ENCODE measurements around the gene COPE.
"Not testable (repeated sequence)": the region's sequence is repeated elsewhere in the genome, so short reads cannot be mapped to it uniquely, and the experiment has no call there.

DNA sequence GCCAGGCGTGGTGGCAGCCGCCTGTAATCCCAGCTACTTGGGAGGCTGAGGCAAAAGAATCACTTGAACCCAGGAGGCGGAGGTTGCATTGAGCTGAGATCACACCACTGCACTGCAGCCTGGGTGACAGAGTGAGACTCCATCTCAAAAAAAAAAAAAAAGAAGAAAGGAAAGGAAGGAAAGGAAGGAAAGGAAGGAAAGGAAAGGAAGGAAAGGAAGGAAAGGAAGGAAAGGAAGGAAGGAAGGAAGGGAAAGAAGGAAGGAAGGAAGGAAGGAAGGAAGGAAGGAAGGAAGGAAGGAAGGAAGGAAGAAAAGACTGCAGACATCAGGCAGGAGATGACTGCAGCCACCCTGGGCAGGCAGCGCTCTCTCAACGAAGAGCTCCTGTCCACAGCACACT is 16.7 kb downstream of the COPE start:
- TF ChIP-seq, protein P1, sequence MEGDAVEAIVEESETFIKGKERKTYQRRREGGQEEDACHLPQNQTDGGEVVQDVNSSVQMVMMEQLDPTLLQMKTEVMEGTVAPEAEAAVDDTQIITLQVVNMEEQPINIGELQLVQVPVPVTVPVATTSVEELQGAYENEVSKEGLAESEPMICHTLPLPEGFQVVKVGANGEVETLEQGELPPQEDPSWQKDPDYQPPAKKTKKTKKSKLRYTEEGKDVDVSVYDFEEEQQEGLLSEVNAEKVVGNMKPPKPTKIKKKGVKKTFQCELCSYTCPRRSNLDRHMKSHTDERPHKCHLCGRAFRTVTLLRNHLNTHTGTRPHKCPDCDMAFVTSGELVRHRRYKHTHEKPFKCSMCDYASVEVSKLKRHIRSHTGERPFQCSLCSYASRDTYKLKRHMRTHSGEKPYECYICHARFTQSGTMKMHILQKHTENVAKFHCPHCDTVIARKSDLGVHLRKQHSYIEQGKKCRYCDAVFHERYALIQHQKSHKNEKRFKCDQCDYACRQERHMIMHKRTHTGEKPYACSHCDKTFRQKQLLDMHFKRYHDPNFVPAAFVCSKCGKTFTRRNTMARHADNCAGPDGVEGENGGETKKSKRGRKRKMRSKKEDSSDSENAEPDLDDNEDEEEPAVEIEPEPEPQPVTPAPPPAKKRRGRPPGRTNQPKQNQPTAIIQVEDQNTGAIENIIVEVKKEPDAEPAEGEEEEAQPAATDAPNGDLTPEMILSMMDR (IDR thresholded peaks at IDR 0.05), result not testable (repeated sequence)
- not testable (repeated sequence) for TF ChIP-seq POLR2AphosphoS5 (IDR thresholded peaks at IDR 0.05; ENCODE audit: insufficient read depth in 1 of 2, low read depth in 1 of 2); POLR2A (IDR thresholded peaks at IDR 0.05)
